WTC11 (cell line): Measurements from ENCODE around the gene NAA60. TPM values are rescaled to one million over a fixed set of nuclear protein-coding genes. Genes with fewer than 3 reads are reported as not detected.
A peak's percentile ranks its signal among the peaks of the same experiment; 100 is the strongest.

Experiments
- ATAC-seq: fragments of 200-7000 bp; cut with Tn5 transposase; 2 replicates; pipeline ENCODE4 v1.10.0; 2021; ENCODE audit warnings: mild to moderate bottlenecking, moderate library complexity
- CTCF ChIA-PET: fragments of 300-600 bp; sonication (Branson Sonifier 250); formaldehyde crosslinking; loops from one replicate; lab custom pipeline; 2021; ENCODE audit warnings: antibody characterized with exemption; lab: Charles Lee
- POLR2A ChIA-PET: fragments of 350-600 bp; sonication (Branson Sonifier 250); formaldehyde crosslinking; loops from one replicate; lab custom pipeline; 2021; ENCODE audit warnings: antibody characterized with exemption; lab: Charles Lee
- DNase-seq: peaks from one replicate; pipeline ENCODE4 v3.0.0; 2021; ENCODE audit warnings: low spot score
- H3K27ac Mint-ChIP-seq: 2 replicates; pipeline ENCODE4 v1.8.0; 2021; ENCODE audit warnings: mixed read lengths
- H3K27me3 Mint-ChIP-seq: 2 replicates; pipeline ENCODE4 v1.8.0; 2021; ENCODE audit warnings: low read depth, mild to moderate bottlenecking, moderate library complexity, mixed read lengths
- H3K36me3 Mint-ChIP-seq: 2 replicates; pipeline ENCODE4 v1.8.0; 2021; ENCODE audit warnings: mixed read lengths
- H3K4me1 Mint-ChIP-seq: 2 replicates; pipeline ENCODE4 v1.8.0; 2022; ENCODE audit warnings: mixed read lengths
- H3K4me3 Mint-ChIP-seq: 2 replicates; pipeline ENCODE4 v1.8.0; 2021; ENCODE audit warnings: mild to moderate bottlenecking, moderate library complexity, mixed read lengths
- H3K9me3 Mint-ChIP-seq: 2 replicates; pipeline ENCODE4 v1.8.0; 2021; ENCODE audit warnings: mixed read lengths
- CREM ChIP-seq: sonication (generic); formaldehyde crosslinking; IDR thresholded peaks from 2 replicates; pipeline ENCODE4 v1.8.1; 2022; ENCODE audit warnings: mild to moderate bottlenecking, missing genetic modification reagents, moderate library complexity
- CTCF ChIP-seq: fragments of 200-600 bp; IDR thresholded peaks from 2 replicates; pipeline ENCODE4 v1.8.0; 2022; ENCODE audit warnings: antibody characterized with exemption
- ELF4 ChIP-seq: sonication (generic); formaldehyde crosslinking; IDR thresholded peaks from 2 replicates; pipeline ENCODE4 v1.8.1; 2022; ENCODE audit warnings: low read depth, mild to moderate bottlenecking, moderate library complexity, missing genetic modification reagents
- ESRRA ChIP-seq: sonication (generic); formaldehyde crosslinking; IDR thresholded peaks from 2 replicates; pipeline ENCODE4 v1.8.1; 2022; ENCODE audit warnings: mild to moderate bottlenecking, missing genetic modification reagents, borderline replicate concordance
- FOXK1 ChIP-seq: sonication (generic); formaldehyde crosslinking; IDR thresholded peaks from 2 replicates; pipeline ENCODE4 v1.8.0; 2022; ENCODE audit warnings: mild to moderate bottlenecking, moderate library complexity, missing genetic modification reagents
- MXD4 ChIP-seq: fragments of 250-450 bp; sonication (Bioruptor Pico); IDR thresholded peaks from 2 replicates; pipeline ENCODE4 v1.8.0; 2021; ENCODE audit warnings: mild to moderate bottlenecking, moderate library complexity, borderline replicate concordance
- NFE2L1 ChIP-seq: sonication (generic); formaldehyde crosslinking; IDR thresholded peaks from 2 replicates; pipeline ENCODE4 v1.8.1; 2023; ENCODE audit warnings: missing genetic modification reagents
- NR2C2 ChIP-seq: sonication (generic); formaldehyde crosslinking; IDR thresholded peaks from 2 replicates; pipeline ENCODE4 v1.8.0; 2022; ENCODE audit warnings: mild to moderate bottlenecking, missing genetic modification reagents
- OVOL2 ChIP-seq: fragments of 250-450 bp; sonication (Bioruptor Pico); IDR thresholded peaks from 2 replicates; pipeline ENCODE4 v1.9.0; 2021; ENCODE audit warnings: mild to moderate bottlenecking, borderline replicate concordance
- TCF7 ChIP-seq: sonication (generic); formaldehyde crosslinking; IDR thresholded peaks from 2 replicates; pipeline ENCODE4 v1.8.0; 2022; ENCODE audit warnings: mild to moderate bottlenecking, low read depth, missing genetic modification reagents, moderate library complexity
- USF1 ChIP-seq: sonication (generic); formaldehyde crosslinking; IDR thresholded peaks from 2 replicates; pipeline ENCODE4 v1.8.0; 2022; ENCODE audit warnings: mild to moderate bottlenecking, missing genetic modification reagents
- ZBTB43 ChIP-seq: sonication (generic); formaldehyde crosslinking; IDR thresholded peaks from 2 replicates; pipeline ENCODE4 v1.8.1; 2023; ENCODE audit warnings: mild to moderate bottlenecking, missing genetic modification reagents
- ZNF232 ChIP-seq: sonication (generic); formaldehyde crosslinking; IDR thresholded peaks from 2 replicates; pipeline ENCODE4 v1.8.0; 2022; ENCODE audit warnings: mild to moderate bottlenecking, missing genetic modification reagents
- ZNF396 ChIP-seq: fragments of 250-450 bp; sonication (Bioruptor Pico); IDR thresholded peaks from 2 replicates; pipeline ENCODE4 v1.8.0; 2021; ENCODE audit warnings: mild to moderate bottlenecking, moderate library complexity, borderline replicate concordance
- ZNF416 ChIP-seq: fragments of 250-450 bp; sonication (Bioruptor Pico); IDR thresholded peaks from 2 replicates; pipeline ENCODE4 v1.9.0; 2021; ENCODE audit warnings: mild to moderate bottlenecking, inconsistent platforms
- total RNA-seq: library from RNA; stranded (reverse); gene quantifications from 3 replicates; pipeline ENCODE4 v1.2.3, GENCODE V29; 2021
- TF ChIP-seq, protein P1 (sequence below): fragments of 250-450 bp; sonication (Bioruptor Pico); IDR thresholded peaks from 2 replicates; pipeline ENCODE4 v1.8.0; 2021; ENCODE audit warnings: mild to moderate bottlenecking
- TF ChIP-seq, protein P2 (sequence below): sonication (generic); formaldehyde crosslinking; IDR thresholded peaks from 2 replicates; pipeline ENCODE4 v1.8.1; 2022; ENCODE audit warnings: missing genetic modification reagents, borderline replicate concordance
- TF ChIP-seq, protein P3 (sequence below): sonication (generic); formaldehyde crosslinking; IDR thresholded peaks from 2 replicates; pipeline ENCODE4 v1.8.1; 2023; ENCODE audit warnings: mild to moderate bottlenecking, missing genetic modification reagents
- TF ChIP-seq, protein P4 (sequence below): fragments of 250-450 bp; sonication (Bioruptor Pico); conservative IDR thresholded peaks from 2 replicates; pipeline ENCODE4 v1.9.0; 2021; ENCODE audit warnings: mild to moderate bottlenecking
- TF ChIP-seq, protein P5 (sequence below): sonication (generic); formaldehyde crosslinking; IDR thresholded peaks from 2 replicates; pipeline ENCODE4 v1.8.1; 2022; ENCODE audit warnings: low read depth, missing genetic modification reagents, borderline replicate concordance

The NAA60 gene
- total RNA-seq, 1 experiment from 2014 or later = 50.3 TPM

DNA sequence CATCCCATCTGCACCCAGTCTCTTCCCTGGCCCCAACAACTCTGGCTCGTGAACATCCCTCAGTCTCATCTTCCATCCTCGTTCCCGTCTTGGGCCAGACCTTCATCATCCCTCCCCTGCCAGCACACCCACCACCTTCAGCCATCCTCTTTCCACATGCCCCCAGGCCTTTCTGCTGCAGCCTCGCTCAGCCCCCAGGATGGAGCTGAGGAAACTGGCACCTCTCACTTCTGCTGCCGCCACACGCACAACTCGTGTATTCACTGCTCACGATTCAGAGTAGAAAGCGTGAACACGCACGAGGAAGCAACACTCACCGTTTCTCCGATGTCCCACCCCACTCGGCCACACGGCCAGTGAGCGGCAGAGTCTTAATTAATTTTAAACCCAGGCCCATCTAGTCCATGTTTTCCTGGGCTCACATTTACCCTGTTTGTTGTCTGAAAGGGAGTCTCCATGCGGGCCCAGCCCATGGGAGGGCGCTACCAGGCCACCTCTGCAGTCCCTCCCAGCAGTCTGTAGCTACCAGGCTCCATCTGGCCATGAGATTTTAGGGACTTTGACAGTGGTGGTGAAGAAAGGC is 39.3 kb downstream of the NAA60 start:
- Mint-ChIP-seq H3K36me3 (peaks cover 43% of the 10 kb centered on the region), H3K4me3 (no peak overlapping the region), H3K4me1 (peaks cover 10% of the 10 kb centered on the region), H3K27me3 (no peaks in the 10 kb centered on the region), H3K9me3 (no peaks in the 10 kb centered on the region), H3K27ac (peak overlapping the region; percentile 82)
- no peak for ATAC-seq
- ChIA-PET CTCF (interaction anchor here (0.6 kb wide), 1 partner anchor 26 kb away, joined by 3 read pairs; no protein-coding TSS in a partner anchor), POLR2A (no interaction called here)
- TF ChIP-seq, protein P1, sequence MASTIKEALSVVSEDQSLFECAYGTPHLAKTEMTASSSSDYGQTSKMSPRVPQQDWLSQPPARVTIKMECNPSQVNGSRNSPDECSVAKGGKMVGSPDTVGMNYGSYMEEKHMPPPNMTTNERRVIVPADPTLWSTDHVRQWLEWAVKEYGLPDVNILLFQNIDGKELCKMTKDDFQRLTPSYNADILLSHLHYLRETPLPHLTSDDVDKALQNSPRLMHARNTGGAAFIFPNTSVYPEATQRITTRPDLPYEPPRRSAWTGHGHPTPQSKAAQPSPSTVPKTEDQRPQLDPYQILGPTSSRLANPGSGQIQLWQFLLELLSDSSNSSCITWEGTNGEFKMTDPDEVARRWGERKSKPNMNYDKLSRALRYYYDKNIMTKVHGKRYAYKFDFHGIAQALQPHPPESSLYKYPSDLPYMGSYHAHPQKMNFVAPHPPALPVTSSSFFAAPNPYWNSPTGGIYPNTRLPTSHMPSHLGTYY (CRISPR knock-in tag) = no peak
- TF ChIP-seq ZNF396 (CRISPR knock-in tag) (no peak), ELF4 (CRISPR knock-in tag) (no peak), CREM (CRISPR knock-in tag) (no peak), ZNF232 (CRISPR knock-in tag) (no peak), USF1 (CRISPR knock-in tag) (no peak), FOXK1 (CRISPR knock-in tag) (no peak)
- DNase-seq = no peak

DNA sequence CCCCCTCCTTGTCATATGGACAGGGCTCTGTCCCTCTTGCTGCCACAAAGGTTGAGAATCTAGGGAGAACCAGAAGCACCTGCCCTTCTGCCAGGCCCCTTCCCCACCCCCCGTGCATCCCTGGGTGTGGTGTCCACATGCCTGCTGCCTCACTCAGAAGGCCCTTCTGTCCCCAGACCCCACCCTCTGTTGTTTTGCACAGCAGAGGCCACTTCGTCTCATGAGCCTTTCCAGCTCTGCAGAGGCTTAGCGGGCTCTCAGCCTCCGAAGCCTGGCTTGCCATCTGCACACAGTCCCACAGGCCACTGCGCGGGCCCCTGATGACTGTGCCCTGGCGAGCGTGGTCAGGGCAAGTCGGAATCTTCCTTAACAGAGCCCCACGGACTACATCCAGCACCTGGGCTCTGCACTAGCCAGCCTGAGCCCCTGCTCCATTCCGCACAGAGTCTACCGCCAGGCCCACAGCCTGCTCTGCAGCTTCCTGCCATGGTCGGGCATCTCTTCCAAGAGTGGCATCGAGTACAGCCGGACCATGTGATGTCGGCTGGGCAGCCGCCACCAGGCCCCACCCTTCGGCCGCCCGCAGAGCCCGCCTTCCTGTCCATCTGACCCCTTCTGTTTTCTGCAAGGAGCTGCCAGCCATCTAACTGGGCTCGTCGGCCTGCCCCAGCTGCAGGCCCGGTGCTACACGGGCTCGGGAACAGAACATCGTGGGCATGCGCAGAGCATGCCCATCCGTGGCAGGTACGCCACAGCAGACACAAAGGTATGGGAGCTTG is 41.0 kb downstream of the NAA60 start:
- DNase-seq = no peak
- no peak overlapping the region for H3K27ac Mint-ChIP-seq
- no peaks in the 10 kb centered on the region for H3K27me3 Mint-ChIP-seq
- POLR2A ChIA-PET = no interaction called here
- no peak overlapping the region for H3K4me3 Mint-ChIP-seq
- no peak for ATAC-seq
- no peaks in the 10 kb centered on the region for H3K9me3 Mint-ChIP-seq
- H3K36me3 Mint-ChIP-seq = peaks cover 36% of the 10 kb centered on the region
- peaks cover 10% of the 10 kb centered on the region for H3K4me1 Mint-ChIP-seq
- CTCF ChIA-PET = interaction anchor here (1.2 kb wide), 1 partner anchor 27 kb away, joined by 3 read pairs; no protein-coding TSS in a partner anchor
- TF ChIP-seq, protein P2, sequence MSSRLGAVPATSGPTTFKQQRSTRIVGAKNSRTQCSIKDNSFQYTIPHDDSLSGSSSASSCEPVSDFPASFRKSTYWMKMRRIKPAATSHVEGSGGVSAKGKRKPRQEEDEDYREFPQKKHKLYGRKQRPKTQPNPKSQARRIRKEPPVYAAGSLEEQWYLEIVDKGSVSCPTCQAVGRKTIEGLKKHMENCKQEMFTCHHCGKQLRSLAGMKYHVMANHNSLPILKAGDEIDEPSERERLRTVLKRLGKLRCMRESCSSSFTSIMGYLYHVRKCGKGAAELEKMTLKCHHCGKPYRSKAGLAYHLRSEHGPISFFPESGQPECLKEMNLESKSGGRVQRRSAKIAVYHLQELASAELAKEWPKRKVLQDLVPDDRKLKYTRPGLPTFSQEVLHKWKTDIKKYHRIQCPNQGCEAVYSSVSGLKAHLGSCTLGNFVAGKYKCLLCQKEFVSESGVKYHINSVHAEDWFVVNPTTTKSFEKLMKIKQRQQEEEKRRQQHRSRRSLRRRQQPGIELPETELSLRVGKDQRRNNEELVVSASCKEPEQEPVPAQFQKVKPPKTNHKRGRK (CRISPR knock-in tag) = no peak
- TF ChIP-seq TCF7 (CRISPR knock-in tag) = no peak
- no peak for TF ChIP-seq ZBTB43 (CRISPR knock-in tag)
- TF ChIP-seq NFE2L1 (CRISPR knock-in tag) = no peak
- TF ChIP-seq CTCF = no peak
- no peak for TF ChIP-seq OVOL2 (CRISPR knock-in tag)
- TF ChIP-seq NR2C2 = no peak
- TF ChIP-seq MXD4 (CRISPR knock-in tag) = no peak
- no peak for TF ChIP-seq ESRRA (CRISPR knock-in tag)
- TF ChIP-seq, protein P3, sequence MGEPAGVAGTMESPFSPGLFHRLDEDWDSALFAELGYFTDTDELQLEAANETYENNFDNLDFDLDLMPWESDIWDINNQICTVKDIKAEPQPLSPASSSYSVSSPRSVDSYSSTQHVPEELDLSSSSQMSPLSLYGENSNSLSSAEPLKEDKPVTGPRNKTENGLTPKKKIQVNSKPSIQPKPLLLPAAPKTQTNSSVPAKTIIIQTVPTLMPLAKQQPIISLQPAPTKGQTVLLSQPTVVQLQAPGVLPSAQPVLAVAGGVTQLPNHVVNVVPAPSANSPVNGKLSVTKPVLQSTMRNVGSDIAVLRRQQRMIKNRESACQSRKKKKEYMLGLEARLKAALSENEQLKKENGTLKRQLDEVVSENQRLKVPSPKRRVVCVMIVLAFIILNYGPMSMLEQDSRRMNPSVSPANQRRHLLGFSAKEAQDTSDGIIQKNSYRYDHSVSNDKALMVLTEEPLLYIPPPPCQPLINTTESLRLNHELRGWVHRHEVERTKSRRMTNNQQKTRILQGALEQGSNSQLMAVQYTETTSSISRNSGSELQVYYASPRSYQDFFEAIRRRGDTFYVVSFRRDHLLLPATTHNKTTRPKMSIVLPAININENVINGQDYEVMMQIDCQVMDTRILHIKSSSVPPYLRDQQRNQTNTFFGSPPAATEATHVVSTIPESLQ = no peak
- no peak for TF ChIP-seq ZNF416 (CRISPR knock-in tag)
- TF ChIP-seq, protein P4, sequence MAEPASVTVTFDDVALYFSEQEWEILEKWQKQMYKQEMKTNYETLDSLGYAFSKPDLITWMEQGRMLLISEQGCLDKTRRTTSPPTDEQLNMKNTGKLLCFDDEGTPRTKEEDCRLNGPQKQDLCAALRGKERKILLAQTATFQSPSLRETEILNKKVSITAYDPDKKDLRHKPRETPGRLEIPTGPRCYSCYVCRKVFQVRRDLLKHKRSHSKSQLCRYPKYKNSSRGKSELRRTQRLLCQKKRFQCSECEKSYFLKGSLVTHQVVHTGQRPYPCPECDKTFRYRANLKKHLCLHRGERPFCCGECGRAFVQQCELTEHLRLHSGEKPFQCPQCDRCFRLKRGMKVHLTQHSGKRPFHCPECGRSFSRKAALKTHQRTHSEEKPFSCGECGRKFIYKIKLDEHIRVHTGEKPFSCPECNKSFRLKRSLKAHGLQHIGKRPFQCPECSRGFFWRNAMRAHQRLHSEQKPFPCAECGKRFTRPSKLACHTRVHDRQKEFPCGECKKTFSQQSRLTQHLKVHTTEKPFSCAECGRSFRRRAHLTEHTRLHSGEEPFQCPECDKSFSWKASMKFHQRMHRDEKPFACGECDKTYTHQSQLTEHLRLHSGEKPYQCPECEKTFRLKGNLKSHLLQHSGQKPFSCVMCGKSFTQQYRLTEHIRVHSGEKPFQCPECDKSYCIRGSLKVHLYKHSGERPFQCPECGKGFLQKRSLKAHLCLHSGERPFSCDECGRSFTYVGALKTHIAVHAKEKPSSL (CRISPR knock-in tag) = no peak
- TF ChIP-seq, protein P5, sequence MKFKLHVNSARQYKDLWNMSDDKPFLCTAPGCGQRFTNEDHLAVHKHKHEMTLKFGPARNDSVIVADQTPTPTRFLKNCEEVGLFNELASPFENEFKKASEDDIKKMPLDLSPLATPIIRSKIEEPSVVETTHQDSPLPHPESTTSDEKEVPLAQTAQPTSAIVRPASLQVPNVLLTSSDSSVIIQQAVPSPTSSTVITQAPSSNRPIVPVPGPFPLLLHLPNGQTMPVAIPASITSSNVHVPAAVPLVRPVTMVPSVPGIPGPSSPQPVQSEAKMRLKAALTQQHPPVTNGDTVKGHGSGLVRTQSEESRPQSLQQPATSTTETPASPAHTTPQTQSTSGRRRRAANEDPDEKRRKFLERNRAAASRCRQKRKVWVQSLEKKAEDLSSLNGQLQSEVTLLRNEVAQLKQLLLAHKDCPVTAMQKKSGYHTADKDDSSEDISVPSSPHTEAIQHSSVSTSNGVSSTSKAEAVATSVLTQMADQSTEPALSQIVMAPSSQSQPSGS (CRISPR knock-in tag) = no peak
